ENCODE data around the gene FOXP1. TPM values are rescaled to one million over a fixed set of nuclear protein-coding genes. Genes with fewer than 3 reads are reported as not detected.

Gene FOXP1
- polyA plus RNA-seq, 1 experiment = 56.6 TPM

- Histone ChIP-seq H3K4me3 (ENCODE audit: low read depth, low read length) (no peak overlapping the region), H3K27ac (ENCODE audit: low read depth, low read length) (no peak overlapping the region), H3K9me3 (ENCODE audit: control insufficient read depth, insufficient read depth, low read length) (no peaks in the 10 kb centered on the region), H3K27me3 (ENCODE audit: control insufficient read depth, insufficient read depth, low read length) (no peaks in the 10 kb centered on the region)
- no peak for TF ChIP-seq CTCF (IDR thresholded peaks at IDR 0.05; ENCODE audit: low read depth, low read length)
- ChIA-PET POLR2A (no interaction called here), CTCF (no interaction called here)
- DNase-seq (ENCODE audit: low read depth, low spot score) = no peak
Measured at GRCh38 chr3:71254281-71255057, 329.1 kb downstream of the FOXP1 start.

DNA sequence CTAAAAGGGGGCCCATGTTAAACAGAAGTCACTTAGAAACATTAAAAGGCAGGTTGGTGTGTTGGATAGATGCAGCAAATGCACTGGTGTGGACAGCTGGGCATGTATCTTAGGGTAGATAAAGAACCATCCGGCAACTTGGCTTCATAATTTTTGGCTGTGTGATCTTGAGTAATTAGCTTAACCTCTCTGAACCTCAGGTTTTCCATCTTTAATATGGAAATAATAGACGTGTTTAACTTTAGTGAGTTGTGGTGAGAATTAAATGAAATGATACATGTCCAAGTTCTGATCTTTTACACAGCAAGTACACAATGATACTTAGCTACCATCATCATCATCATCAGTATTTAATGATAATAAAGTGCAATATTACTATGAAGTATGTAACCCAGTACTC lies 330.4 kb downstream of the FOXP1 start:
- DNase-seq (ENCODE audit: low read depth, low spot score) = no peak
- ChIA-PET POLR2A (no interaction called here), CTCF (no interaction called here)
- H3K27me3 ChIP-seq (ENCODE audit: control insufficient read depth, insufficient read depth, low read length) = no peaks in the 10 kb centered on the region
- no peak overlapping the region for H3K27ac ChIP-seq (ENCODE audit: low read depth, low read length)
- no peaks in the 10 kb centered on the region for H3K9me3 ChIP-seq (ENCODE audit: control insufficient read depth, insufficient read depth, low read length)
- TF ChIP-seq CTCF (IDR thresholded peaks at IDR 0.05; ENCODE audit: low read depth, low read length) = no peak
- H3K4me3 ChIP-seq (ENCODE audit: low read depth, low read length) = no peak overlapping the region

DNA sequence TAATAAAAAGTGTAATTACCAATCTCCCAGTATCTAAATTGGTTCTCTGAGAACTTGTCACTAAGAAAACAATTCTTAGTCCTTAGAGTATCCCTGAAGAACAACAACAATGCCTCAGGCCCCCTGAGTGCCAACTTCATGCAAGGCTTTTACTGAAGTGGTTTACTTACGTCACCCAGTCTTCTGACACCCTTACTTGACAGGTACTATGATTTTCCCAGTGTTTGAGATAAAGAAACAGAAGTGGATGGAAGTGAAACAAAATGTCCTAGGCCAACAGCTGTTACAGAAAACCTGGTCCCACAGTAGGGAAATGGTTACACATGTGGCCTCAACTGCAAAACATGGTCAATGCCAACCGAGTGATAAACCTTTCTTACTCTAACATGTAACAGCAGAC lies 331.1 kb downstream of the FOXP1 start:
- Histone ChIP-seq H3K9me3 (ENCODE audit: control insufficient read depth, insufficient read depth, low read length) (no peaks in the 10 kb centered on the region), H3K4me3 (ENCODE audit: low read depth, low read length) (no peak overlapping the region), H3K27ac (ENCODE audit: low read depth, low read length) (no peak overlapping the region), H3K27me3 (ENCODE audit: control insufficient read depth, insufficient read depth, low read length) (no peaks in the 10 kb centered on the region)
- CTCF ChIA-PET = interaction anchor here (1.2 to 1.8 kb wide), 2 partner anchors 10 to 334 kb away, joined by 3 to 4 read pairs; no protein-coding TSS in a partner anchor
- DNase-seq (ENCODE audit: low read depth, low spot score) = no peak
- POLR2A ChIA-PET = no interaction called here
- TF ChIP-seq CTCF (IDR thresholded peaks at IDR 0.05; ENCODE audit: low read depth, low read length) = no peak

DNA sequence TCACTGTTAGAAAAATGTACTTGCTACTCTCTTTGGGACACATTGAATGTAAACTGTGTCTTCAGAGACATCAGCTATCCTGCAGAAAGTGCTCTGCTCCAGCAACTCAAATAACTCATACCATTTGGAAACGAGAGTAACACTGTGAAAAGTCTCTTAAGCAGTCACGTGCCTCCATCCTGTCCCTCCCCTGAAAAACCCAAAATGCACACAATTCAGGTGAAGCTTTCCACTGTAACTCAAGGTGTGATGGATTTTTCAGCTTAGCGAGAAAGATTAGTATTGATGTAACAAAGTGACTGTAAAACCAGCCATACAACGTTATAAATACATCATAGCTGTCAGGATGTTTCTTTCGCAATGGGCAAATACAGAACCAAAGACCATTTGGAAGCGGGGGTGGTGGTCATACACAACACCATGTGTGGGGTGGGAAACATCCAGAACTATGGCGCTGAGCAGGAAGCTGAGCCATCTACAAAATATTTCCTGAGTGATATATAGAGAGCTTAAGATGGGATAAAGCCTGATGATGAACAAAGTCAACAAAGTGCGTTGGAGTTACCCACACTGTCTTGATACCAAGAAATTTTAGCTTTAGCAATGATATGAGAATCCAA lies 332.3 kb downstream of the FOXP1 start:
- DNase-seq (ENCODE audit: low read depth, low spot score) = peak; percentile 87
- peak overlapping the region; percentile 92 for H3K27ac ChIP-seq (ENCODE audit: low read depth, low read length)
- POLR2A ChIA-PET = interaction anchor here (0.8 to 1.3 kb wide), 4 partner anchors 55 to 334 kb away, joined by 3 to 5 read pairs (median 4); no protein-coding TSS in a partner anchor

More for the DNA sequence above, 332.3 kb downstream of the FOXP1 start:
- Histone ChIP-seq H3K4me3 (ENCODE audit: low read depth, low read length) (peak overlapping the region; percentile 30; the same call in 1 of the 2 replicates), H3K27me3 (ENCODE audit: control insufficient read depth, insufficient read depth, low read length) (no peaks in the 10 kb centered on the region), H3K9me3 (ENCODE audit: control insufficient read depth, insufficient read depth, low read length) (no peaks in the 10 kb centered on the region)
- no peak for TF ChIP-seq CTCF (IDR thresholded peaks at IDR 0.05; ENCODE audit: low read depth, low read length)
- CTCF ChIA-PET = interaction anchor here (1.2 to 1.8 kb wide), 3 partner anchors 9 to 335 kb away, joined by 3 to 4 read pairs (median 3); no protein-coding TSS in a partner anchor

All from AG04450 (cell line).